ENCODE data around the gene KY. TPM values are rescaled to one million over a fixed set of nuclear protein-coding genes. Genes with fewer than 3 reads are reported as not detected.

Gene KY
- total and polyA plus RNA-seq, 2 experiments from 2014 or later = not detected

- H3K27me3 ChIP-seq (ENCODE audit: insufficient read depth) = no peaks in the 10 kb centered on the region
- DNase-seq (ENCODE audit: low spot score) (no peak), ATAC-seq (no peak)
- no peaks in the 10 kb centered on the region for H3K36me3 Mint-ChIP-seq (ENCODE audit: low read depth)
- no peaks in the 10 kb centered on the region for H3K9me3 Mint-ChIP-seq
- H3K4me3 Mint-ChIP-seq = no peak overlapping the region
- H3K27me3 Mint-ChIP-seq (ENCODE audit: insufficient read depth, low read depth, poor library complexity) = peaks cover 14% of the 10 kb centered on the region
- H3K4me1 ChIP-seq (ENCODE audit: insufficient read depth) = no peaks in the 10 kb centered on the region
- no peak for TF ChIP-seq ZNF114 (CRISPR knock-in tag; IDR thresholded peaks at IDR 0.05)
- TF ChIP-seq EZH2 (IDR thresholded peaks at IDR 0.05; ENCODE audit: low read depth, unreplicated experiment) = no peak
- TF ChIP-seq REST (IDR thresholded peaks at IDR 0.05; ENCODE audit: unreplicated experiment) = no peak
- TF ChIP-seq POLR2AphosphoS5 (IDR thresholded peaks at IDR 0.05; ENCODE audit: low read depth) = no peak
- TF ChIP-seq EZH2phosphoT487 (IDR thresholded peaks at IDR 0.05; ENCODE audit: unreplicated experiment) = no peak
- no peak for TF ChIP-seq ZNF331 (CRISPR knock-in tag; IDR thresholded peaks at IDR 0.05; ENCODE audit: low read depth)
- no peak for TF ChIP-seq STAT1 (IDR thresholded peaks at IDR 0.05; ENCODE audit: unreplicated experiment)
- no peak for TF ChIP-seq NANOG (IDR thresholded peaks at IDR 0.05; ENCODE audit: borderline replicate concordance)
- no peak for TF ChIP-seq ZNF462 (CRISPR knock-in tag; IDR thresholded peaks at IDR 0.05)
- no peak for TF ChIP-seq JUNB (IDR thresholded peaks at IDR 0.05; ENCODE audit: unreplicated experiment)
- no peak for TF ChIP-seq ETS1 (IDR thresholded peaks at IDR 0.05)
- no peak for TF ChIP-seq CTCF (conservative IDR thresholded peaks at IDR 0.05; ENCODE audit: low read depth in 2 of 2)
- no peak for TF ChIP-seq CREB1 (CRISPR knock-in tag; IDR thresholded peaks at IDR 0.05; ENCODE audit: low read depth)
- no peaks in the 10 kb centered on the region for H3K9me2 ChIP-seq (ENCODE audit: insufficient read depth)
- no peak overlapping the region for H3K27ac Mint-ChIP-seq
- no peaks in the 10 kb centered on the region for H3K79me2 ChIP-seq (replicated peaks; ENCODE audit: insufficient read depth)
- H3K36me3 ChIP-seq (ENCODE audit: insufficient read depth) = no peaks in the 10 kb centered on the region
- no peaks in the 10 kb centered on the region for H3F3A ChIP-seq (replicated peaks; ENCODE audit: low read depth)
- H3K4me1 Mint-ChIP-seq = peaks cover 9% of the 10 kb centered on the region
- no peak overlapping the region for H3K4me2 ChIP-seq
- no peak overlapping the region for H2AFZ ChIP-seq
- H3K27ac ChIP-seq (ENCODE audit: low read depth) = no peak overlapping the region
- H3K4me3 ChIP-seq = no peak overlapping the region
- no peaks in the 10 kb centered on the region for H4K20me1 ChIP-seq (replicated peaks; ENCODE audit: insufficient read depth)
Measured at GRCh38 chr3:134621854-134622253, 29.0 kb downstream of the KY start.

Data from GM23338 (cell line).